ENCODE results near the gene PAX6.

Gene PAX6

GRCh38 chr11:31810779-31811647 lies at the start of gene PAX6:
Gene PAX6 (minus strand): TSS chr11:31811322. CDS start chr11:31806411, 4,911 bp downstream.
- no peak for DNase-seq

GRCh38 chr11:31860391-31860790 lies 49.3 kb upstream of the PAX6 start:
- DNase-seq: no peak

GRCh38 chr11:31856248-31856647 lies 45.1 kb upstream of the PAX6 start:
- DNase-seq: no peak

GRCh38 chr11:31855466-31855865 lies 44.3 kb upstream of the PAX6 start:
- no peak for DNase-seq

GRCh38 chr11:31850365-31850764 lies 39.2 kb upstream of the PAX6 start:
- no peak for DNase-seq

GRCh38 chr11:31847761-31848160 lies 36.6 kb upstream of the PAX6 start:
- no peak for DNase-seq

DNA sequence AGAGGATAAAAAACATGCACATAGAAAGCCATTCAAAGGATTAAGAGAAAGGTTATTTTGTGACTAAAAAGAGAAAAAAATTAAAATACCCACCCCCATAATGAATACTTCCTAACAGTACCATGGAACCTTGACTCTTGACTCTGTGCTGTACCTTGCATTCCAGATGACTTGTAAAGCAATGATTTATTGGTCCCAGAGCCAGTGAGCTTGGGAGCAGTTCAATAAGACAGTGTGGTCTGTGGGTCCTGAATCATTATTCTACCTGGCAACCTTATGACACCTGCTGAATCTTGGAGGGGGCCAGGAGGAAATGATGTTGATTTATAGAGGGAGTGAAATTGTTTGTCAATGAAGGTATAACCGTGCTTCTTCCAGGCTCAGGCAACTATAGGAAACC lies 34.2 kb upstream of the PAX6 start:
- DNase-seq: no peak

GRCh38 chr11:31844351-31844750 lies 33.2 kb upstream of the PAX6 start:
- DNase-seq: no peak

GRCh38 chr11:31841435-31841834 lies 30.3 kb upstream of the PAX6 start:
- DNase-seq: no peak

DNA sequence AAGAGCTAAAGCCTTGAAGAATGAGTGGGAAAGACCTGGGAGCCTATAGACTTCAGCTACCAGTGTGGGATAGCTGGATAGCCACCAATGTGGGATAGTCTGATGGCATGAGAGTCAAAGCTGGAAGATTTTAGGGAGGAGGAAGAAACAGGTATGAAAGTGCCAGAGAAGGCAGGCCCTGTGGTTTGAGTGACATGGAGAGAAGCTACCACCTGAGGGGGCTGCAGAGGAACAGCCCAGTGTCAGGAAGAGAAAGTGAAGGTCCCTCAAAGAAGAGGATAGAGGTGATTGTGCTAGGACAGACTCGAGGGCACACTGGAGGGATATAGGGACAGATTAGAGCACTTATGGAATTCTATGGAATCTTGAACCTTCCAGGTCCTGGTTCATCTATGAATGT lies 23.1 kb upstream of the PAX6 start:
- DNase-seq: no peak

DNA sequence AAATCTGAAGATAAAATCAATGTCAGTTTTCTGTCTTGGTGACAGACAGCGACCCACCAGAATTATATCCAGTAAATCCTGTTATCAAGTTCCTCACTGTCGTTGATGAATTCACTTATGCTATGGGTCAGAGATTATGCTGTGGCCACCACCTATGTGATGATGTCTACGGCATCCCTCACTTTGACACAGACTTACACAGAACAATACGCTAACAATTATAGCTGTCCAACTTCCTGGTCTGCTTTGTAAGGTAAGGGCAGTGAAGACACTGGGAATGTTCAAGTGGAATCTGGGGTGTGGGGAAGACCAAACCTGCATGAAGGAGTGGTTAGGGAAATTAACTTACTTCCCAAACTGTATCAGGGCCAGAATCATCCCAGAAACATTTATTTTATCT lies 19.3 kb upstream of the PAX6 start:
- DNase-seq: no peak

DNA sequence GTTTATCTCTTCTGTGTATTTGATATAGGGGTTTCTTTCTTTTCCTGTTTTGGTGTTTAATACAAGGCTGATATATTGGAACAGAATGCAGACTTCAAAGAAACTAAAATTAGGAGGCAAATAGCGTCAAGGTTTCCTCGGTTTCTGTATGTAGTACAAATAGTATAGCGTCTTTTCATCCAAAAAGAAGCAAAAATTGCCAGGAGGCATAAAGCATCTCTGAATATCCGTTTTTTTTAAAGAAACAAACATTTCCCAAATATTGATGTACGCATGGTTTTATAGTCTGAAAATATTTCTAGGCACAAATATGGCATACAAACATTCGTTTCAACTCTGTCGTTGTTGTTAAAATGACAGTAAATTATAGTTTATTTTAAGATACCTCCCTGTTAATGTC lies 17.1 kb upstream of the PAX6 start:
- no peak for DNase-seq

GRCh38 chr11:31827455-31828206 lies 16.5 kb upstream of the PAX6 start:
- no peak for DNase-seq

GRCh38 chr11:31826536-31827438 lies 15.7 kb upstream of the PAX6 start:
- DNase-seq: no peak

DNA sequence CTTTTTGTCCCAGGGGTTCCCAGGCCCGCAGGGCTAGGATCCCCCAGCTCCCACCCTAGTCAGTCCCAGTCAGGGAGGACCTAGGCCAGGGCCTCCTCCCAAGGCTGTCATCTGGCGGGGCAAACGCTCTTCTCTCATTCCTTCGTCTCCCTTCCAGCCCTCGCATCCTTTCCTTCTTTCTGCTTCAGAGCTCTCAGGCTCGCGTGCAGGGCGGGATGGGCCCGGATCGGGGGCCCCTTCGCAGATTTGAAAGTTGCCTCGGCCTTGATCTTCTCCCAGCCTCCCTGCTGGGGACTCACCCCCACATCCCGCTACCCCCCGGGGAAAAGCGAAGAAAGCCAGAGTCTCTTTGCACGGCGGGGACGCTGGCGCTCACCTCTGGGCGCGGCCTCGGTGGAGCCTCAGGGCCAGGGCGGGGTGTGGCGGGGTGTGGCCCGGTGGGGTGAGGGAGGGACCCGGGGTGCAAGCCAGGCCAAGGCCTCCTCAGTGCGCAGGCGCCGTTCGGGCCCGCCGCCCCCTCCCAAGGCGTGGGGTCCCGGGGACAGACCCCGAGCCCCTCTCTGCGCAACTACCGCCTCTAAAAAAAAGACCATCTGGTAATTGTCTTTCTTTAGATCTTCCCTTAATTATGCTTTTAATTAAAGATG lies 14.8 kb upstream of the PAX6 start:
- no peak for DNase-seq

GRCh38 chr11:31824879-31825837 lies 14.0 kb upstream of the PAX6 start:
- no peak for DNase-seq

DNA sequence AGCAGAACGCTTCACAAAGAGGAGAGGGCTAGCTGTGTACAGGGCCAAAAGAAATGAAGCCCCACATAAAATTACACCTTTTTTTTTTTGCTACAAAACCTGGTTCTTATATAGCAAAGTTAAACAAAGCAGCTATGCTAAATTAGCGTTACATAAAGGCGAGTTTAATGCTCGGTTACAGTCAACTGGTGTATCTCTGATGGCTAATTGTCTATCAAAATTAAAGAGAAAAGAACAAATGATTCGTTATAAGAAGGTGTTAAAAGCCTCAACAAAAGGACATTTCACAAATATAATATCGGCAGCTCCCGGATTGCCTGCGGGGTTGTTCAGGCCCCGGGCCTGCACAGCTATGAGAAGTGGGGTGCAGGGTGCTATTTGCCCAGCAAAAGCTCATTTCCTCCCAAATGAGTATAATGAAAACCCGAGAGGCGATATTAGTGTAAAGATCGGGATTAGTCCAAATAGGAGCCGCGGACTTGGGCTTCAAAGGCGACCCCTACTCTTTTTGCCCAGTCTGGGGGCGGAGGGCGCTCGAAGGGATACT lies 13.3 kb upstream of the PAX6 start:
- no peak for DNase-seq

GRCh38 chr11:31823644-31824331 lies 12.7 kb upstream of the PAX6 start:
- DNase-seq: no peak

DNA sequence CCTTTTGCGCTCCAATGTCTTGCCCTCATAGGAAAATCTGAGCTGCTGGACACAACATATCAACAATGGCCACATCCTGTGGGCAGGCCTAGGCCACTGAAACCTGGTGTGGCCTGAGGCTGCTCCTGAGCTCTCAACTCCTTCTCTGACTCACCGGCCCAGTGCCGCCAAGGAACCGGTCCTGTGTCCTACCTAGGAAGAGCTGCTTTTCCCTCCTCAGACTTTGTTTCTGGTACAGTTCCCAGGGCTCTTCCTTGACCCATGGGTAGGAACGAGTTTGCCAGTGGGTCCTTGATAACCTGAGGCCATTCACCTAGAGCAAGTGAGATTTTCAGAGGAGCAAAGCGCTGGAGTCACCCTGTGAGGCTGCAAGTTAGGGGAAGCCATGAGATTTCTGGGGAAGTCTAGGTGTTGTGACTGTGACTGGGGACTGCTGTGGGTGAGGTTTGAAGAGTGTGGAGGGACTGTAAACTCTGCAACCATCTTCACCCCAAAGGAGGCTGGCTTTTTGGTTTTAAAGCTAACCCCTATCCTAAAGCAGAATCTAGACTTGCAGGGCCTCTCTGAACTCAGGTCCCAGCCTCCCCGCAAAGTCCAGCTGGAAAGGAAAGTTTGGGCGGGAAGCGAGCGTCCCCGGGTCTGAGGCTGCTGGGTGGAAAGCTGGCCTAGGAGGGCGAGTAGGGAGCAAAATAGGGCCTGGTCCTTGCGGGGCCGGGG lies 12.0 kb upstream of the PAX6 start:
- DNase-seq: no peak
